ENCODE results near the gene COG7.

Gene COG7

DNA sequence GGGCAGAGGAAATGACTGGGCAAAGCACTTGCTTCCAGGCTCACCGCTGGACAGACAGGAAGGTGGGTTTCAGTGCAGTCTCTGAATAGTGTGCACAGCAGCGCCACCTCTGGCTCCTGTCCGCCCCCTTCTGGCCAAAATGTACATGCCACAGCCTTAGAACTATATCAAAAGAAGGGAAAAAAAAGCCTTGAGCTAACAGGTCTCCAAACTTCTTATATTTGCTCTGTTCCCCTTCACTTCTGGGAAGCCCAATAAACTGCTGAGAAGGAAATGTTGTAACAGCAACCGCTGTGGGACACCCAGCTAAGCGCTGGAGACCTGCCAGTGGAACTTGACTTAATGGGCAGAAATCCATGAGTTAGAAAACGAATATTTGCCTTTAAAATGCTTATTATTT is 17.5 kb downstream of the COG7 start:
- Histone ChIP-seq H3K36me3 (ENCODE audit: control insufficient read depth in 2 of 2, insufficient read depth in 2 of 2, low read length in 2 of 2) (peaks cover 37 to 38% of the 10 kb centered on the region in 2 donors), H3K4me3 (ENCODE audit: low read length in 2 of 2) (no peak overlapping the region), H3K9me3 (ENCODE audit: control insufficient read depth in 2 of 2, low read length in 2 of 2) (no peaks in the 10 kb centered on the region), H3K4me1 (ENCODE audit: control insufficient read depth, insufficient read depth, low read length) (peaks cover 5% of the 10 kb centered on the region), H3K27me3 (ENCODE audit: control insufficient read depth in 1 of 2, insufficient read depth in 2 of 2, low read length in 2 of 2) (no peaks in the 10 kb centered on the region), H3K9ac (ENCODE audit: low read length in 2 of 2) (no peak overlapping the region), H3K27ac (ENCODE audit: low read length) (no peak overlapping the region)

DNA sequence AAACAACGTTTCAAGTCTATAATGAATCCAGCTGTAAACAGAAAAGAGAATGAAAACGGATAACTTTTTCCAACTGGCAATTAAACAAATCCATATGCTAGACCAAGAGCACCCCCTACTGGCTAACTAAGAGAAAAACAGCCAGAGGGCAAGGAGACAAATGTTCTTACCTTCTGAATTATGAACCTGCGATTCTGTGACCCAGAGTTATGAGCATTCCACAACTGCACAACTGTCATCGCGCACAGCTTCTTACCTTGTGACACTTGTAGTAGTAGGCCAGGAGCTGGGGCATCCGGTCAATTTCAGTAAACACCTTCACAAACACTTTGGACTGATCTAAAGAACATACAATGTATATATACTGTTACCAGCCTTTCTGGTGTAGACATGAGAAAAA is 18.6 kb downstream of the COG7 start:
- no peak overlapping the region for H3K9ac ChIP-seq (ENCODE audit: low read length in 2 of 2)
- H3K36me3 ChIP-seq (ENCODE audit: control insufficient read depth in 2 of 2, insufficient read depth in 2 of 2, low read length in 2 of 2): peaks cover 34 to 36% of the 10 kb centered on the region in 2 donors
- H3K9me3 ChIP-seq (ENCODE audit: control insufficient read depth in 2 of 2, low read length in 2 of 2): no peaks in the 10 kb centered on the region

DNA sequence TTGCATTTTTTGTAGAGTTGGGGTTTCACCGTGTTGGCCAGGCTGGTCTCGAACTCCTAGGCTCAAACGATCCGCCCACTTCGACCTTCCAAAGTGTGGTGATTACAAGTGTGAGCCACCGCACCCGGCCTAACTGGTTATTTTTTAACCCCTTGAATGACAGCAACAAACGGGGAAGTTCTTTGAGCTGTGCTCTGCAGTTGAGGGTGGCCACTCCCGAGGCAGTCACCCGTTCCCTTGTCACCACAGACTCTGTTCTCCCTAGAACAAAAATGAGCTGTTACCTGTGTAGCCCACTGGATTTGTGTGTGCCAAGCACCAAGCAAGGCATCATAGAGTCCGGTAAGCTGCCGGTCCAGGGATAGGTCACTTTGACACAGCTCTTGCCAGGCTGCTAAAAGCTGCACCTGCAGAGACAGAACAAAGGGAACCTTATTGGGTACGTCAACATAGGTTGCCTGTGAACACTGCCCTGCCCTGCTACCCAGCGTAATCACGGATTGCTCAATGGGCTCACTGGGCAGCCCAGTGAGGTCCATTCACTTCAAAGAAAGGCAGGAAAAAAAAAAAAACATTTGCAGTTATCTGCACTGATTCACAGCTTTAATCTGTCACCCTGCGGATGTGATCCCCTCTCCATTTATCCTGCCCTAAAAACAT is 19.6 kb downstream of the COG7 start:
- H3K27me3 ChIP-seq (ENCODE audit: control insufficient read depth in 1 of 2, insufficient read depth in 2 of 2, low read length in 2 of 2): no peaks in the 10 kb centered on the region
- peaks cover 31 to 33% of the 10 kb centered on the region in 2 donors for H3K36me3 ChIP-seq (ENCODE audit: control insufficient read depth in 2 of 2, insufficient read depth in 2 of 2, low read length in 2 of 2)
- no peak overlapping the region for H3K9ac ChIP-seq (ENCODE audit: low read length in 2 of 2)
- no peak overlapping the region for H3K27ac ChIP-seq (ENCODE audit: low read length)
- peaks cover 5% of the 10 kb centered on the region for H3K4me1 ChIP-seq (ENCODE audit: control insufficient read depth, insufficient read depth, low read length)
- H3K9me3 ChIP-seq (ENCODE audit: control insufficient read depth in 2 of 2, low read length in 2 of 2): no peaks in the 10 kb centered on the region
- H3K4me3 ChIP-seq (ENCODE audit: low read length in 2 of 2): no peak overlapping the region

More for the DNA sequence above, 18.6 kb downstream of the COG7 start:
- H3K27ac ChIP-seq (ENCODE audit: low read length): no peak overlapping the region
- peaks cover 5% of the 10 kb centered on the region for H3K4me1 ChIP-seq (ENCODE audit: control insufficient read depth, insufficient read depth, low read length)
- H3K4me3 ChIP-seq (ENCODE audit: low read length in 2 of 2): no peak overlapping the region
- no peaks in the 10 kb centered on the region for H3K27me3 ChIP-seq (ENCODE audit: control insufficient read depth in 1 of 2, insufficient read depth in 2 of 2, low read length in 2 of 2)

DNA sequence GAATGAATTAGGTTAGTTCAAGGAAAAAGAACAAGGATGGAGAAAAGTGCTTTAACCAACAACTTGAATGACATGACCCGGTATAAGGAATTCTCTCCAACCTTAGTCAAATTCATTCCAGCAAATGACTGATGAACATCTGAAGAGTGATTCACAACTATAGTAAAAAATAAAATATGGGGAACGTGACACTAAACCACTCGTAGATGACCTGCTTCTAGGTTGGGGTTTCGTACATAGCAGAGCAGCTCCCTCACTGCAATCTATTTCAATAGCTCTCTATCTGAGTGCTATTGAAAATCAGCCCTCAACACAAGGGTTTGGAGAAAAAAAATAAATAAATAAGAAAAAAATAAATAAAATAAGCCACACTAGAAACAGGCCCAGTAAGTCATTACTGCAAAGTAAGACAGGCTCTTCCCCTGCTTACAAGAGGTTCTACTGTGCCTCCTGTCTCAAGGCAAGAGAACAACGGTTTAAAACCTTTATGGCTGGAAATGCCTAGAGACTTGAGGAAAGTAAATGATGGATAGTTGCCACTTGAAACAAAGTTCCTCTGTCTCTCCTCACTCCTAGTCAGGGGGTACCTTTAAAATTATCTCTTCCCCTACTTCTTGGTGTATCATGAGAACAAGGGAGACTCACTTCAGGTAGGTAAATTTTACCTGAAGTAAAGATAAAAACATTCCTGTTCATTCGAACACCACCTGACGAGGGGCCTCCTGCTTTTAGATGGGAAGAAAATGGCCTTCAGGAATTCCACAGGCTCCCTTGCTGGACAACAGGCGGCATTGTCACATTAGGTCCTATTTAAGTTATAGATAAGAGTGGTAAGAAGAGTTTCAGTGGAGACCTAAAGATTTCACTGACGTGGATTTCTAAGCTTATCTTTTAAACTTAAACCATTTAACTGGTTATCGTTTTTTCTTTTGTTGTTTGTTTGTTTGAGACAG is 20.5 kb downstream of the COG7 start:
- H3K4me3 ChIP-seq (ENCODE audit: low read length in 2 of 2): no peak overlapping the region
- H3K9ac ChIP-seq (ENCODE audit: low read length in 2 of 2): no peak overlapping the region
- no peaks in the 10 kb centered on the region for H3K9me3 ChIP-seq (ENCODE audit: control insufficient read depth in 2 of 2, low read length in 2 of 2)
- no peaks in the 10 kb centered on the region for H3K27me3 ChIP-seq (ENCODE audit: control insufficient read depth in 1 of 2, insufficient read depth in 2 of 2, low read length in 2 of 2)
- peaks cover 5% of the 10 kb centered on the region for H3K4me1 ChIP-seq (ENCODE audit: control insufficient read depth, insufficient read depth, low read length)
- H3K27ac ChIP-seq (ENCODE audit: low read length): no peak overlapping the region
- peaks cover 28 to 34% of the 10 kb centered on the region in 2 donors for H3K36me3 ChIP-seq (ENCODE audit: control insufficient read depth in 2 of 2, insufficient read depth in 2 of 2, low read length in 2 of 2)

DNA sequence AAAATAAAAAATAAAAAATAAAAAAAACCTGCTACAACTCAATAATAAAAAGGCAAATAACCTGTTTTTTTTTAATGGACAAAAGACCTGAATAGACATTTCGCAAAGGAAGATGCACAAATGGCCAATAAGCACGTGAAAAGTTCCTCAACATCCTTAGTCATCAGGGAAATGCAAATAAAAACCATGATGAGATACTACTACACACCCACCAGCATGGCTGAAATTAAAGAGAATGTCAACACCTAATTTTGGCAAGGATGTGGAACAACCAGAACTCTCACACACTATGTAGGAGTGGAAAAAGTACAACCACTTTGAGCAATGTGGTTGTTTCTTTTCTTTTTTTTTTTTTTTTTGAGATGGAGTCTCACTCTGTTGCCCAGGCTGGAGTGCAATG is 24.6 kb downstream of the COG7 start:
- Histone ChIP-seq H3K9ac (ENCODE audit: low read length in 2 of 2) (no peak overlapping the region), H3K27ac (ENCODE audit: low read length) (no peak overlapping the region), H3K27me3 (ENCODE audit: control insufficient read depth in 1 of 2, insufficient read depth in 2 of 2, low read length in 2 of 2) (no peaks in the 10 kb centered on the region), H3K4me3 (ENCODE audit: low read length in 2 of 2) (no peak overlapping the region), H3K36me3 (ENCODE audit: control insufficient read depth in 2 of 2, insufficient read depth in 2 of 2, low read length in 2 of 2) (peaks cover 15 to 22% of the 10 kb centered on the region in 2 donors), H3K4me1 (ENCODE audit: control insufficient read depth, insufficient read depth, low read length) (peaks cover 12% of the 10 kb centered on the region), H3K9me3 (ENCODE audit: control insufficient read depth in 2 of 2, low read length in 2 of 2) (no peaks in the 10 kb centered on the region)

DNA sequence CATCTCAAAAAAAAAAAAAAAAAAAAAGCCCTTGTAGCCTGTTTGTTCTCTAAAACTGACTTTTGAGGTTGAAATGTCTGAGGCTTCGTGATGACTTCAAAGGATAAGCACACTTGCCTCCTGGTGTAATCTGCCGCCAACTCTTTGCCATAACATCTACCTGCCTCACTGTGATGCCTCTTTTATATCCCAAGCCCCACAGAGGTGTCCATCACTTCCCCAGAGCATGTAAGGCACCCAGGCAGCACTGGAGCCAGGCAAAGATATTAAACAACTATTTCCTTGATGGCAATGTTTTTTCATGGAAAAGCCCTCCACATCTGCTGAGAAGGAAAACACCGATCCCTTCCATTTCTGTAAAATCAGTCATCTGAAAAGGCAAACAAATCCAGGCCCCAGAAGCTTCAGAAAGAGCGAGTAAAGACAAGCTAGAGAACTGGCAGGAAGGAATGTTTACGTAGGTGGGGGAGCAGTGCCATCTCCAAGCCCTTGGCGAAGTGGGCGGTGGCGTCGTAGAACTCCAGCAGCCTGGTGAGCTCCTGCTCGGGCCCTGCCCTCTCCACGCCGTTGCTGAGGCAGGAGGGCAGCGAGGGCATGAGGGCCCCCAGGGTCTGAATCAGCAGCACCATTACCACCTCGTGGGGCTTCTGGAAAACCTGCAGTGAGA is 28.6 kb downstream of the COG7 start:
- Histone ChIP-seq H3K9ac (ENCODE audit: low read length in 2 of 2) (peak overlapping the region; percentile 49 to 64), H3K9me3 (ENCODE audit: control insufficient read depth in 2 of 2, low read length in 2 of 2) (no peaks in the 10 kb centered on the region), H3K4me3 (ENCODE audit: low read length in 2 of 2) (no peak overlapping the region), H3K27me3 (ENCODE audit: control insufficient read depth in 1 of 2, insufficient read depth in 2 of 2, low read length in 2 of 2) (no peaks in the 10 kb centered on the region), H3K36me3 (ENCODE audit: control insufficient read depth in 2 of 2, insufficient read depth in 2 of 2, low read length in 2 of 2) (peaks cover 0 to 2% of the 10 kb centered on the region in 2 donors), H3K4me1 (ENCODE audit: control insufficient read depth, insufficient read depth, low read length) (peaks cover 15% of the 10 kb centered on the region), H3K27ac (ENCODE audit: low read length) (peak overlapping the region; percentile 93)

DNA sequence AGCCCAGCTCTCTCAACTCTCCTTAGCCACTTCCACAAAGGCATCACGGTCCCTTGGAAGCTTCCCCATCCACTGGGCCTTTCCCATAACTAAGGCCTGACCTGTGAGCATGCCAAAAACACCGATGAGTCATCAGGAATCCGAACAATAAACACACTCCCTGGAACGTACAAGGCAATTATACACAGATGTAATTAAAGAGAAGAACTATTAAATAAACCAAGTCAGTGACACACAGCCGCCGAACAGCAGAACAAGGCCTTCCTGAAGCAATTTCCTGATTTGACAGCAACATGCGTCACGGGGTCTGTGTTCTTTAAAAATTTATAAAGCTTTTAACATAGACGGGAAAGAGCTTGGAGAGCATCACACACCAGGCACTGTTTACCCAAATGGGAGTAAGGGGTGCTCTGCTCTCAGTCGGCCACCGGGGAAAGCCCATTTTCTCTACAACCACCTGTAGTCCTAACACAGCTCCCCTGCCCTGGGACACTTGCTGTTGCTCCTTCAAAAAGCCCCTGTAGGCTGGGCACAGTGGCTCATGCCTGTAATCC is 29.4 kb downstream of the COG7 start:
- Histone ChIP-seq H3K27ac (ENCODE audit: low read length) (peak overlapping the region; percentile 93), H3K9me3 (ENCODE audit: control insufficient read depth in 2 of 2, low read length in 2 of 2) (no peaks in the 10 kb centered on the region), H3K4me3 (ENCODE audit: low read length in 2 of 2) (peak overlapping the region in 1 of 2 donors; percentile 54), H3K4me1 (ENCODE audit: control insufficient read depth, insufficient read depth, low read length) (peaks cover 15% of the 10 kb centered on the region), H3K36me3 (ENCODE audit: control insufficient read depth in 2 of 2, insufficient read depth in 2 of 2, low read length in 2 of 2) (peaks cover 2% of the 10 kb centered on the region in 2 donors), H3K27me3 (ENCODE audit: control insufficient read depth in 1 of 2, insufficient read depth in 2 of 2, low read length in 2 of 2) (no peaks in the 10 kb centered on the region), H3K9ac (ENCODE audit: low read length in 2 of 2) (peak overlapping the region; percentile 49 to 62)

DNA sequence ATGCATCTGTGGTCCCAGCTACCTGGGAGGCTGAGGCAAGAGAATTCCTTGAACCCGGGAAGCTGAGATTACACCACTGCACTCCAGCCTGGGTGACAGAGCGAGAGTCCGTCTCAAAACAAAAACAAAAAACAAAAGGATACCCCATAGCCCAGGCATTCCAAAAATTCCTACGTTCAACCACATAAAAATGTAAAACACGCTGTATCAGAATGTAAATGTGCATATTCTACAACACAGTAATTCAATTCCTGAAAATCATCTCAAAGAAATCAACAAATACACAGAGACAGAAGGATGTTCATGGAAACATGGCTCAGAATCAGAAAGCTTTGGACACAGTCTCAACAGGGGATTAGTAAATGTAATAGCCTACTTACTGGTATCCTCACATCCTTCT is 33.0 kb downstream of the COG7 start:
- Histone ChIP-seq H3K27ac (ENCODE audit: low read length) (no peak overlapping the region), H3K4me3 (ENCODE audit: low read length in 2 of 2) (no peak overlapping the region), H3K36me3 (ENCODE audit: control insufficient read depth in 2 of 2, insufficient read depth in 2 of 2, low read length in 2 of 2) (peaks cover 27 to 28% of the 10 kb centered on the region in 2 donors)

DNA sequence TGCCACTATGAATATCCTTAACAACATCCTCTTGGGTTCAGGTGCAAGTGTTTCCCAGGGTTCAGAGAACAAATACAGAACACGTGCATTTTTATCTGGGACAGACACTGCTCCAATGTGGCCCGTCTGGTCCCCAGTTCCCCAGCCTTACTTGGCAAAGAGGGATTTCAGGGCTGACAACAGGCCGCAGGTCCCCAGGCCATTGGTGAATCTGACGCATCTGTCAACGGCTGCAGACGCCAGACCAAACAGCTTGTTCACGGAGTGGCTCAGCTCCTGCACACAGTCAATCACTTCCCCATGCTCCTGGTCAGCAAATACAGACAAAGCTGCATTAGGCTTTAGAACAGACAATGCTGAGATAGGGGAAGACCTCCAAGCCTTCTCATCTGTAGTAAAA is 36.2 kb downstream of the COG7 start:
- H3K27ac ChIP-seq (ENCODE audit: low read length): no peak overlapping the region
- H3K4me3 ChIP-seq (ENCODE audit: low read length in 2 of 2): no peak overlapping the region
- no peaks in the 10 kb centered on the region for H3K27me3 ChIP-seq (ENCODE audit: control insufficient read depth in 1 of 2, insufficient read depth in 2 of 2, low read length in 2 of 2)
- no peak overlapping the region for H3K9ac ChIP-seq (ENCODE audit: low read length in 2 of 2)
- H3K4me1 ChIP-seq (ENCODE audit: control insufficient read depth, insufficient read depth, low read length): no peaks in the 10 kb centered on the region
- H3K36me3 ChIP-seq (ENCODE audit: control insufficient read depth in 2 of 2, insufficient read depth in 2 of 2, low read length in 2 of 2): peaks cover 47 to 54% of the 10 kb centered on the region in 2 donors
- no peaks in the 10 kb centered on the region for H3K9me3 ChIP-seq (ENCODE audit: control insufficient read depth in 2 of 2, low read length in 2 of 2)

More for the DNA sequence above, 33.0 kb downstream of the COG7 start:
- H3K4me1 ChIP-seq (ENCODE audit: control insufficient read depth, insufficient read depth, low read length): peaks cover 15% of the 10 kb centered on the region
- peak overlapping the region in 1 of 2 donors; percentile 16 for H3K9ac ChIP-seq (ENCODE audit: low read length in 2 of 2)
- H3K27me3 ChIP-seq (ENCODE audit: control insufficient read depth in 1 of 2, insufficient read depth in 2 of 2, low read length in 2 of 2): no peaks in the 10 kb centered on the region
- H3K9me3 ChIP-seq (ENCODE audit: control insufficient read depth in 2 of 2, low read length in 2 of 2): no peaks in the 10 kb centered on the region

DNA sequence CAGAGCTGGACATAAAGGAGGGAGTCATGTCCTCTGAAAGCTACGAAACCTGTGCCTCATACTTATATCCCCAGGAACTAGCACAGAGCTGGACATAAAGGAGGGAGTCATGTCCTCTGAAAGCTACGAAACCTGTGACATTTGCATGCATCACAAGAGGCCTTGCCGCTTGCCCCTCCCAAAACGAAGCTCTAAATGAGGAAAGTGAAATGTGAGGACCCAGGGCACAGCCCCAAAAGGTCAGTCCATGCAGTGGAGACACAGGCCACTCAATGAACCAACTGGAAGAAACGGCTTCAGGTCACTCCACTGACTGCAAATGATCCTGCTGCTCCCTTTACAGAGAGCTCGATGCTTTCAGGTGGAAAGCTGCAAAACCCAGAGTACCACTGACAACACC is 38.3 kb downstream of the COG7 start:
- Histone ChIP-seq H3K9me3 (ENCODE audit: control insufficient read depth in 2 of 2, low read length in 2 of 2) (no peaks in the 10 kb centered on the region), H3K4me1 (ENCODE audit: control insufficient read depth, insufficient read depth, low read length) (no peaks in the 10 kb centered on the region), H3K27ac (ENCODE audit: low read length) (no peak overlapping the region), H3K9ac (ENCODE audit: low read length in 2 of 2) (no peak overlapping the region), H3K36me3 (ENCODE audit: control insufficient read depth in 2 of 2, insufficient read depth in 2 of 2, low read length in 2 of 2) (peaks cover 50 to 66% of the 10 kb centered on the region in 2 donors), H3K27me3 (ENCODE audit: control insufficient read depth in 1 of 2, insufficient read depth in 2 of 2, low read length in 2 of 2) (no peaks in the 10 kb centered on the region), H3K4me3 (ENCODE audit: low read length in 2 of 2) (no peak overlapping the region)

Data from stomach smooth muscle (tissue), 2 donors.